HG03064 (cell line): ENCODE results near the gene PHOX2A.
"Not testable (repeated sequence)": the region's sequence is repeated elsewhere in the genome, so short reads cannot be mapped to it uniquely, and the experiment has no call there.

ENCODE experiments used
- ATAC-seq: cut with Tn5 transposase; IDR thresholded peaks from one replicate; pipeline ENCODE4 v1.9.1; 2021; ENCODE audit warnings: low read depth; ENCODE audit not compliant: unreplicated experiment

Gene PHOX2A

DNA sequence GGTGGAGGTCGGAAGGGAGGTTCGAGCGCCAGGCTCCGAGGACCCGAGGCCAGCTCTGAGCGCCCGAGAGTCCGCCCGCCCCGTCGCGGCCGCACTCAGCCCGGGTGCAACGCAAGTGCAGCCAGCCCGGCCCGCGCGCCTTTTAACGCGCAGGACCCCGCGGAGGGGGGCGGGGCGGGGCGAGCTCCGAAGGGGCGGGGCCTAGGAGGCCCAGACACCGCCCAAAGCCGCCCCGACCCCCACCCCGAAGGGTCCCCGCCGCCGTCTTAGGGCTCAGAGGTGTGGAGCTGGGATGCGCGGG lies at the start of gene PHOX2A:
Gene PHOX2A, minus strand, starts transcription at position 117 of the 301 bp plus-strand sequence. CDS start 172 bp downstream, outside the sequence.
- no peak for ATAC-seq

DNA sequence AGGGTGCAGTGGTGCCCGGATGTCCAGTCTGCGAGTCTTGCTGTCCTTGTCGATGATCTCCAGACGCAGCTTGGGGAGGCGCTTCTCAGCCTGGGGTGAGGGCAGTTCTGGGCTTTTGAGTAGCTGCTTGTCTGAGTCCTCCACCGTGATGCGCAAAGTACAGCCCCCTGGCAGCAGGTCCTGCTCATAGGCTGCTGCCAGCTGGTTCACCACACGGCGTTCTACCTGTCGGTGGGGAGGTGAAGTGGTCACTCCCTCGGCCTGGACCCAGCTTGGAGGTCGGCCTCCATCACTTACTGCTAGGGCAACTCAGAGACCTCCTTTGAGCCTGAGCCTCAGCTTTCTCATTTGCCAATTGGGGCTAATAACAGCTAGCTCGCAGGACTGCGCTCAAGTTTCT lies 49.4 kb upstream of the PHOX2A start:
- no peak for ATAC-seq

DNA sequence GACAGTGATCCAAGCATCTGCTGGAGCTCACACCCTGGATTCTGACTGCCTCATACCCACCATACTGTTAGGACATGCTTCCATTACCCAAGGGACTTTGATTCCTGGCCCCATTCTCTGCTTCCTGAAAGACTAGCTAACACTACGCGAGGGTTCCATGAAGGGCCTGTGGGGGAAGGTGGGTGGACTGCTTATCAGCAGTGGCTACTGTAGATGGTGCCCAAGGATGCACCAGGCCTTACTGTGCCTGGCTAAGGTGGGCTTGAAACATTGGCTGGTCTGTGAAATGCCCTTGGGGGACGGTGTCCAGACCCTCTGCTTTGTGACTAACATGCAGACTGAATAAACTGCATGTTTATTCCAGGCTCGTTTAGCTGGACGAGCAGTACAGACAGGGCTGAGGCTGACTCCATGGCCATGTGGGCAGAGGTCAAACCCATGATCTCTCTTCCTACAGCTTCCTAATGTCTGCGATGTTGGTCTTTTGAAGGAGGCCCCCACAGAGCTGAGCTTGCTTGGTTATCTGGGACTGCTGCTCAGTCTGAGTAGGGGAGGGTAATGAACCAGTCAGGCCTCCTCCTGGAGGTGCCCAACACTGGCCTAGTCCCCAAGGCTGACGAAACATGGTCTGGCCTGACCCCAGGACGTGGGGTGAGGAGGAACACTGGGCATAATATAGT lies 48.3 kb upstream of the PHOX2A start:
- ATAC-seq, result no peak

DNA sequence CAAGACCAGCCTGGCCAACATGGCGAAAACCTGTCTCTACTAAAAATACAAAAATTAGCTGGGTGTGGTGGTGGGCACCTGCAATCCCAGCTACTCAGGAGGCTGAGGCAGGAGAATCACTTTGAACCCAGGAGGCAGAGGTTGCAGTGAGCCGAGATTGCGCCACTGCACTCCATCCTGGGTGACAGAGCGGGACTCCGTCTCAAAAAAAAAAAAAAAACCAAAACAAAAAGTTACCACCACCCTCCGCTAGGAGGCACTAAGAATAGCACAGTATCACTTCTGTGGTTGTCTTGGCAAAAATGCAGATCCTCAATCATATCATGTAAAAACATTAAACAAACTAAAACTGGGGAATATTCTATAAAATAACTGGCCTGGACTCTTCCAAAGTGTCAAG lies 46.8 kb upstream of the PHOX2A start:
- not testable (repeated sequence) for ATAC-seq

DNA sequence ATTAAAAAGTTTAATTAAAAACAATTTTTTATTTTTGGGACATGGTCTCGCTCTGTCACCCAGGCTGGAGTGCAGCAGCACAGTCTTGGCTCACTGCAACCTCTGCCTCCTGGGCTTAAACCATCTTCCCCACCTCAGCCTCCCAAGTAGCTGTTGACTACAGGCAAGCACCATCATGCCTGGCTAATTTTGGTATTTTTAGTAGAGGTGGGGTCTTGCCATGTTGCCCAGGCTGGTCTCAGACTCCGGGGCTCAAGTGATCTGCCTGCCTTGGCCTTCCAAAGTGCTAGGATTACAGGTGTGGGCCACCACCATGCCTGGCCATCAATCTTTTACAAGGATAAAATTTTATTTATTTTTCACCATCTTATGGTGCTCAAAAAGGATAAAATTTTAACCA lies 43.3 kb upstream of the PHOX2A start:
- no peak for ATAC-seq

DNA sequence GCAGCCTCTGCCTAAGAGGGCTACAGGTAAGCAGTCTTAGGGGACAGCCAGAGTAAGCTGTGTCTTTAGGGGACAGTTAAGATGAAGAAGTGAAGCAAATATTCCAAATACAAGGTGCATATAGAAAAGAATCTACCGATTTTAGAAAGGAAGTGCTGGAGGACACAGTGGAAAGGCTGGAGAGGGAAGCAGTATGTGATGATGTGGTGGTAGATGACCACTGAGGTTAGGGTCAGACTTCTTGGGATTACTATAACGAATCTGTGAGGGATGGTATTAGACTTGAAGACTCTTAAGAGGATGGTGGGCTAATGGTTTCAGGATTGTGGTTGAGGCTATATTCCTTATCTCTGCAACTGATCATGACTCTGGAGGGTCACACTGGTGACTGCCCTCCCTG lies 40.0 kb upstream of the PHOX2A start:
- ATAC-seq, result no peak

DNA sequence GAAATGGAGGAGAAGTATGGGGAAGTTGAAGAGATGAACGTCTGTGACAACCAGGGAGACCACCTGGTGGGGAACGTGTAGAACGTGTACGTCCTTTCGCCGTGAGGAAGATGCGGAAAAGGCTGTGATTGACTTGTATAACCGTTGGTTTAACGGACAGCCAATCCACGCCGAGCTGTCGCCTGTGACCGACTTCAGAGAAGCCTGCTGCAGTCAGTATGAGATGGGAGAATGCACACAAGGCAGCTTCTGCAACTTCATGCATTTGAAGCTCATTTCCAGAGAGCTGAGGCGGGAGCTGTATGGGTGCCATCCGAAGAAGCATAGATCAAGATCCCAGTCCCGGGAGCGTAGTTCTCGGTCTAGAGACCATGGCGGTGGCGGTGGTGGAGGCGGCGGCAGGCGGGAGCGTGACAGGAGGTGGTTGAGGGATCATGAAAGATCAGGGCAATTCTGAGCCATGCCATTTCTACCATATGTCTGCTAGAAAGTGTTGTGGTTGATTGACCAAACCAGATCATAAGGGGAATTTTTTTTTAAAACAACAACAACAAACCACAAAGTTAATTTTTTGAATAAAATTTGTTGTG lies 36.8 kb upstream of the PHOX2A start:
- no peak for ATAC-seq

DNA sequence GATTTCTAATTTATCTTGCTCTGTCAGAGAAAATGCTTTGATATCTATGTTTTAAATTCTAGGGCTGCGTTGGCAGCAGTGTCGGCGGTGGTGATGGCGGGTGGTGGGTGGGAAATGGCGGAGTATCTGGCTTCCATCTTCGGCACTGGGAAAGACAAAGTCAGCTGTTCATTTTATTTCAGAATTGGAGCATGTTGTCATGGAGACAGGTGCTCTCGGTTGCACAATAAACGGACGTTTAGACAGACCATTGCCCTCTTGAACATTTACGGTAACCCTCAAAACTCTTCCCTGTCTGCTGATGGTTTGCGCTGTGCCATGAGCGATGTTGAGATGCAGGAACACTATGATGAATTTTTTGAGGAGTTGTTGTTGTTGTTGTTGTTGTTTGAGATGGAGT lies 36.1 kb upstream of the PHOX2A start:
- ATAC-seq, result no peak

DNA sequence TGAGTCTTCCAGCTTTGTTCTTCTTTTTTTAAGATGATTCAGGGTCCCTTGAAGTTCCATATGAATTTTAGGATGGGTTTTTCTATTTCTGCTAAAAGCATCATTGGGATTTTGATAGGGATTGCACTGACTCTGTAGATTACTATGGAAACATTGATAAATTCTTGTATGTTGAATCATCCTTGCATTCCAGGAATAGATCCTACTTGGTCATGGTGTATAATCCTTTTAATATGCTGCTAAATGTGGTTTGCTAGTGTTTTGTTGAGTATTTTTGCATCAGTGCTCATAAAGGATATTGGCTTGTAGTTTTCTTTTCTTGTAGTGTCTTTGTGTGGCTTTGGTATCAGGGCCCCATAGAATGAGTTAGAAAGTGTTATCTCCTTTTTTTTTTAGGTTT lies 34.9 kb upstream of the PHOX2A start:
- no peak for ATAC-seq

DNA sequence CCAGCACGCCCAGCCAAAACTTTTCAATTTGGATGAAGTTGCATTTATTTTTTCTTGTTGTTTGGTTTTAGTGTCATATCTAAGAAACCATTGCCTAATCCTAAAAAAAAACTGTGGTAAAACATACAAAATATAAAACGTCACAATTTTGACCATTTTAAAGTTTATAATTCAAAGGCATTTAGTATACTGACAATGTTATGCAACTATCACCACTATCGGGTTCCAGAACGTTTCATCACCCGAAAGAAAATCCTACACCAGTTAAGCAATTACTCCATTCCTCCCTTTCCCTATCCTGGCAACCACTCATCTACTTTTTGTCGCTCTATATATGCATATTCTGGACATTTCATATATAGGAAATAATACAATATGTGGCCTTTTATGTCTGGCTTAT lies 30.5 kb upstream of the PHOX2A start:
- ATAC-seq, result no peak

DNA sequence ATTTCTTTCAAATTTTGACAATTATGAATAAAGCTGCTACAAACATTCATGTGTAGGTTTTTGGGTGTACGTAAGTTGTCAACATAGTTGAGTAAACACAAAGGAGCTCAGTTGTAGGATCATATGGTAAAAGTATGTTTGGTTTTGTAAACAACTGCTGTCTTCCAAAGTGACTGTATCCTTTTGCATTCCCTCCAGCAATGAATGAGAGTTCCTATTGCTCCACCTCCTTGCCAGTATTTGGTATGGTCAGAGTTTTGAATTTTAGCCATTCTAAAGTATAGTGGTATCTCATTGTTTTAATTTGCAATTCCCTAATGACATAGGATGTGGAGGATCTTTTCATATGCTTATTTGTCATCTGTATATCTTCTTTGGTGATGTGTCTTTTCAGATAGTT lies 28.0 kb upstream of the PHOX2A start:
- ATAC-seq, result no peak

DNA sequence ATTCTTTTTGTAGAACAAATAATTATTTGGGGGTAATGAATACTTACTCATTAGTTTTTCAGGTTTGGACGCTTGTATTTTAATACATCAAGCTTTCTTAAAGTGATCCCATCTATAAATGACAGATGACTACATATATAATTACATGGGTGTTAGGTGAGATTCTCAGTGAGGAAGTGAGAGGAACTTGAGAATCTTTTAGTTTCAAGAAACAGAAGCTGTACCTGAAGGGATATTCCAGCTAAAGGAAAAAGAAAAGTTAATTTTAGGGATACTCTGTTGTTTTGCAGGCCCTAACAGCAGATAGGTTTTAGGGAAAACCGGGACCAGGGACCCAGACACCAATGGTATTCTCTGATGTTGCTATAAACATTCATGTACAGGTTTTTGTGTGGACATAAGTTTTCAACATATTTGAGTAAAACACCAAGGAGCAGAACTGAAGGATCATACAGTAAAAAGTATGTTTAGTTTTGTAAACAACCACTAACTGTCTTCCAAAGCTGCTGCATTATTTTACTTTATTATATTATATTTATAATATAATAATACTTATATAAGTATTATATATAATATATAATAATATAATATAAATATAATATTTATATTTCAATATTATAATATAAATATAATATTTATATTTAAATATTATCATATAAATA lies 24.1 kb upstream of the PHOX2A start:
- no peak for ATAC-seq

DNA sequence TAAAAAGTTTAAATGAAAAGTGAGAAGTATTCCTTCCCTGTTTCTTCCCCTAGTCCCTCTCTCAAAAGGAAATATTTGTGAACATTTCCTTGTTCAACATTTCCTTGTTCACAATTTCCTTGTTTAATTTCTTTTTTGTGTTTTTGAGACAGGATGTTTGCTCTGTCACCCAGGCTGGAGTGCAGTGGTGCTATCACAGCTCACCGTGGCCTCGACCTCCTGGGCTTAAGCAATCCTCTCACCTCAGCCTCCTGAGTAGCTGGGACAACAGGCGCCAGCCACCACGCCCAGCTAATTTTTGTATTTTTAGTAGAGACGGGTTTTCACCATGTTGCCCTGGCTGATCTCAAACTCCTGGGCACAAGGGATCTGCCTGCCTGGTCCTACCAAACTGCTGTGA lies 23.0 kb upstream of the PHOX2A start:
- not testable (repeated sequence) for ATAC-seq

DNA sequence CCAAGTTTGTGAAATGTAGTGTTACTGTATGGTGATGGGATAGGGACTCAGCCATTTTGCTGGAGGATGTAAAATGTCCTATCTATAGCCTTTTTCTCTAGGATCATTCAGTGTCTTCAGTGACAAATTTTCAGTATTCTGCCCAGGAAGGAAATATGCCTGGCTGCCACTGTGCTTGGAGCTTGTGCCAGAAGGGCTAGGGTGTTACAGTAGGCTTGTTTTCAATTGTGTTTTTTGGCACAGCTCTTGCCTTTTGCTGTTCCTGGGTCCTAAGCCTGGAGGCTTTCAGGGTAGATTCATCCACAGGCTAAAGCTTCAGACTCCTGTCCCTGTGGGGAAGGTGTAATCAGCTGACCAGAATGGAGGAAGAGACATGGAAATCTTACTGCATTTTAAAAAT lies 22.0 kb upstream of the PHOX2A start:
- ATAC-seq, result no peak

DNA sequence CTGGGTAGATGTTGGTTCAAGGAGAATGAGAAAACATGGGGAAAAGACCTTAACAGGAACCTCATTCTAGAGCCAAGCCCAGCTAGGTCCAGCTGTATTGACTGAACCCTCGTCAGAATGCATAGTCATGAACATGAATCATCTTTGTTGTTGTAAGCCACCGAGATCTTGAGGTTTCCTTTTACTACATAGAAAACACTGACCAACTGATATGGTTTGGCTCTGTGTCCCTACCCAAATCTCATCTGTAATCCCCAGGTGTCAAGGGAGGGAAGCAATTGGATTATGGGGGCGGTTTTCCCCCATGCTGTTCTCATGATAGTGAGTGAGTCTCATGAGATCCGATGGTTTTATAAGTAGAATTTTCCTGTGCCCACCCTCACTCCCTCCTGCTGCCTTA lies 19.4 kb upstream of the PHOX2A start:
- ATAC-seq, result no peak

DNA sequence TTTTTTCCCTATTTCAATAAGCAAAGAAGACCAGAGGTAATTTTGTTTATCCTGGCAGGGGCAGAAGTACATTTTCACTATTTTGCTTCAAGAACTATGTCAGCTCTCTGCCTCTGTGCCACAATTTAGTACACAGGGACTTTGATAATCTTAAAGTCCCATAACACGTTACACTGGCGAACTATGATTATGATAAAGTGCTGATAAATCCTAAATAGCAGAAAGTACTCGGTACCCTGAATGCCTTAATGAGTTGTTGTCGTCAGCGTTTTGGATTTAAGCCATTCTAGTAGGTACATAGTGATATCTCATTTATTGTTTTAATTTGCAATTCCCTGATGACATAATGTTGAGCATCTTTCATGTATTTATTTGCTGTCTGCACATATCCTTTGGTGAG lies 16.6 kb upstream of the PHOX2A start:
- ATAC-seq, result no peak

DNA sequence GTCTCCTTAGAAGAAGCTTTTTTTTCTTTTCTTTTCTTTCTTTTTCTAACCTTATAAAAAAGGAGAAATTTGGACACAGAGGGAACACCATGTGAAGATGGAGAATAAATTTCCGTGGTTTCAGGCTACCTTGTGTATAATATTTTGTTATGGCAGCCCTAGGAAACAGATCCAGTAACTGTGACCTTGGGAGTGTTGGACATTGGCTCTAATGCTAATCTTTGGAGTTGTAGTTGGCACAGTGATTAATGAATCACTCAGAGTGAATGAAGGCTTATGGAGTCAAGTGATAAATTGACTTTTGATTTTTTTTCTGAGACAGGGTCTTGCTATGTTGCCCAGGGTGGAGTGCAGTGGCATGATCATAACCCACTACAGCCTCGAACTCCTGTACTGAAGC lies 15.5 kb upstream of the PHOX2A start:
- ATAC-seq, result no peak

DNA sequence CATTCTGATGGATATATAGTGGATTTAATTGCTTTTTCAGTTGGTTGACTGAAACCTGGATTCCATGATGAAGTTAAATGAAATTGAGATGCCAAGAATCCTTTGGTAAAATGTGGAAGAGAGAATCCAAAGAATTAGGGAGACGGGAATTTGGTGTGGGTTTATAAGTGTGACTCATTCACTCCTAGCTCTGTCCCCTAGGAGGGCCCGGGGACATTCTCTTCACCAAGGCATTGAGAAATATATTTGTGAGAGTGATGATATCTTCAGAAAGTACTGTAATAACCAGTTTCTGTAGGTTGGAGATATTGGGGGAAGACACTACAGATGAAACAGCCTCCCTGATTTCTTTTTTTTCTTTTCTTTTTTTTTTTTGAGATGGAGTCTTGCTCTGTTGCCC lies 13.6 kb upstream of the PHOX2A start:
- ATAC-seq, result no peak

DNA sequence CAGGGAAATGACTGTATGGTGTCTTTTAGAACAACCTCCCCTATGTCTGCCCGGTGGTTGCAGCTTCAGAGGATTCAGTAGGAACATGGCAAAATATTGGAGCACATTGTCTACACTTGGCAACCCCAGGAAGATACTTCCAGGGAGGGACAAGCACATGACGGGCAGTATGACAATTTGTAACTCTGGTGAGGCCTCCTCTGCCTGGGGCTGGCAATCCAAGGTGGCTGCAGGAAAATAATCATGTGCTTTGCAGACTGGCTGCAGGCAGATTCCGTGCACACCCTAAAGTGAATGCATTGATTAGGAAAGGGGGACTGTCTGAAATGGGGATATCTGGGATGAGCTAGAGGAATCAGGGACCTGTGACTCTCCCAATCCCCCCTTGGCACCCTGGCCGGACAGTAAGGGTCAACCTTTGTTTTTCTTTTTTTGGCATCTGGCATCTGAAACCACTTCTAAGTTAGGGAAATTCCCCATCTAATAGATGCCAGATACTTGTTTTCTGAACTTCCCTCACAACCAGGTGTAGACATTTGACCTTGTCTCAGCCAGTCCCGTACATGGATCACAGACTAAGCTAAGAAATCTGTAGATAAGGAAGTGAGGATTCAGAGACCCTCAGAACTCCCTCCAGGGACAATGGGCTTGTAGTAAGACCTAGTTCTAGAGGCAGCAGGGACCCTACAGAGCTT lies 10.5 kb upstream of the PHOX2A start:
- no peak for ATAC-seq

DNA sequence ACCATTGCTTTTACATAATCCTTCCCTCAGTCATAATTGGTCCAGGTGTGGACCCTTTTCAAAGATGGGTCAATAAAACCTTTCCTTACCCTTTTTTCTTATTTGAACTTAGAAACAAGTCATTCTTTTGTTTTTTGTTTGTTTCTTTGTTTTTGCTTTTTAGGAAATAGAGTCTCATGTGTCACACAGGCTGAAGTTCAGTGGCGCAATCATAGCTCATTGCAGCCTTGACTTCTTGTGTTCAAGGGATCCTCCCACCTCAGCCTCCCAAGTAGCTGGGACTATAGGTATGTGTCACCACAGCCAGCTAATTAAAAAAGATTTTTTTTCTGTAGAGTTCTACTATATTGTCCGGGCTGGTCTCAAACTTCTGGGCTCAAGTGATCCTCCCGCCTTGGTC lies 9.4 kb upstream of the PHOX2A start:
- ATAC-seq, result no peak

DNA sequence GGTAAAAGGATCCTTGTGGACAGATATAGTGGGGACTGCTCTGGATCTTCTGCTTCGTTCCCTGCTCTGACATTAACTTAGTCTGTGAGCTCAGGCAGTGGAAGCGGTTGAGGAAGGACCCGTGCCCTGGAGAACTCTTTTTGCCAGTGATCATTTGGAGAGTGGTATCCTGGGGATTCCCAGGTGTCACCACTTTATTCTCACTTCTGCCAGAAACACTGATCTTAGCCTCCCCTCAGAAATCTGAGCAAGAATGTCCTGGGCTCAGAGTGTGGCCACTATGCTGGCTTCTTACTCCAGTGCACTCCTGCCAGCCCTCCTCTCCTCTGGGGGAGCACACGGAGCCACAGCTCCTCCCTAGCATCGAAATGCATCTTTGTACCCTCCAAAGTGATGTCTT lies 7.6 kb upstream of the PHOX2A start:
- no peak for ATAC-seq
